GM21786 (cell line): ENCODE data around the gene RUVBL2.

Experiments
- ATAC-seq: cut with Tn5 transposase; IDR thresholded peaks from one replicate; pipeline ENCODE4 v1.9.1; 2021; ENCODE audit not compliant: unreplicated experiment

Gene RUVBL2

GRCh38 chr19:48963371-48964204 is 30.1 kb upstream of the RUVBL2 start:
- peak; percentile 23 for ATAC-seq

DNA sequence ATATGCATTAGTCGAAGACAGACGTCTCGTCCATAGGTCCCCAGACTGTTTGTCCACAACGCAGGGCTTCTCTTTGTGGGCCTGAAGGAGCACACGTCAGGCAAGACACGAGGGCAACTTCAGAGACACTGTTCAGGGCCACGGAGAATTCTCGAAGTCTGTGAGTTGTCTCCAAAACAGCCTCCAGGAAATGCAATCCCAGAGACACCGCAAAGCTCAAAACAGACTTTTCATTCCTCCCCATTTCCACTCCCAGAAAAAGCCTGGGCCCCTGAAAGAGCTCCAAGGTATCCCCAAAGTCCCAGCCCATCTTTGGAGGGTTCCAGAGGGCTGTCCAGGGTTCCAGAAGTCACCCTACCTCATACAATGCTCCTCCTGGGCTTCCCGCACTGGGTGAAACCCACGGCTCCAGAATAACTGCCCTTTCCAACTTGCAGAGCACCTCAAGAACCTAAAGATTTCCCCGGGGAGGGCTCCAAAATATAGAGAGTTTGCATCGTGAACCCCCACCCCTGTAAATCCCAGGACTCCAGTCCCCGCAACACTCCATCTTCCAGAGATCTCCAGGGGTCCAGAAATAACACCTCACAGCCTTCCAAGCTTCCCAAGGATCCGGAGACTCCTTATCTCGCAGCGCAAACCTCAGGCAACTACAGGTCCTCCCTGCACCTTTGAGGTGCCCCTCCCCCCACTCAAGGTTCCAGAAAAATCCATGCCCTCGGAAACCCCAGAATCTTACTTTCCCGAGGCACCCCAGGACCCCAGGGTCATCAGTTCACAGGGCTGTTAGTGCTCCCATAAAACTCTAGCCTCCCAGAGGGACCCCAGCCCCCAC is 29.3 kb upstream of the RUVBL2 start:
- no peak for ATAC-seq

DNA sequence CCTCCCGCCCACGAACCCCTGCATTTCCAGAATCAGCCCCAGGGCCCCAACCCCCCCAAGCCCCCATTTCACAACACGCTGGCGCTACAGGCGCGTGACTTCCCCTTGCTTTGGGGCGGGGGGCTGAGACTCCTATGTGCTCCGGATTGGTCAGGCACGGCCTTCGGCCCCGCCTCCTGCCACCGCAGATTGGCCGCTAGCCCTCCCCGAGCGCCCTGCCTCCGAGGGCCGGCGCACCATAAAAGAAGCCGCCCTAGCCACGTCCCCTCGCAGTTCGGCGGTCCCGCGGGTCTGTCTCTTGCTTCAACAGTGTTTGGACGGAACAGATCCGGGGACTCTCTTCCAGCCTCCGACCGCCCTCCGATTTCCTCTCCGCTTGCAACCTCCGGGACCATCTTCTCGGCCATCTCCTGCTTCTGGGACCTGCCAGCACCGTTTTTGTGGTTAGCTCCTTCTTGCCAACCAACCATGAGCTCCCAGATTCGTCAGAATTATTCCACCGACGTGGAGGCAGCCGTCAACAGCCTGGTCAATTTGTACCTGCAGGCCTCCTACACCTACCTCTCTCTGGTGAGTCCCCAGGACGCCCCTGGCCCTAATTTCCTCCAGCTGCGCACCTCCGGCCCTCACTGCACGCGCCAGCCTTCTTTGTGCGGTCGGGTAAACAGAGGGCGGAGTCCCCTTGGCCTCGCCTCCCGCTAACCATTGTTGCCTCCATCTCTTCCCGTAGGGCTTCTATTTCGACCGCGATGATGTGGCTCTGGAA is 28.5 kb upstream of the RUVBL2 start, which contains the start of gene FTL:
FTL (plus strand) TSS at position 270 of the 766 bp plus-strand sequence; CDS start at position 469, 199 bp downstream.
- peak; percentile 43 for ATAC-seq

- peak; percentile 13 for ATAC-seq
Observed at GRCh38 chr19:48965806-48966540, 27.7 kb upstream of the RUVBL2 start.

DNA sequence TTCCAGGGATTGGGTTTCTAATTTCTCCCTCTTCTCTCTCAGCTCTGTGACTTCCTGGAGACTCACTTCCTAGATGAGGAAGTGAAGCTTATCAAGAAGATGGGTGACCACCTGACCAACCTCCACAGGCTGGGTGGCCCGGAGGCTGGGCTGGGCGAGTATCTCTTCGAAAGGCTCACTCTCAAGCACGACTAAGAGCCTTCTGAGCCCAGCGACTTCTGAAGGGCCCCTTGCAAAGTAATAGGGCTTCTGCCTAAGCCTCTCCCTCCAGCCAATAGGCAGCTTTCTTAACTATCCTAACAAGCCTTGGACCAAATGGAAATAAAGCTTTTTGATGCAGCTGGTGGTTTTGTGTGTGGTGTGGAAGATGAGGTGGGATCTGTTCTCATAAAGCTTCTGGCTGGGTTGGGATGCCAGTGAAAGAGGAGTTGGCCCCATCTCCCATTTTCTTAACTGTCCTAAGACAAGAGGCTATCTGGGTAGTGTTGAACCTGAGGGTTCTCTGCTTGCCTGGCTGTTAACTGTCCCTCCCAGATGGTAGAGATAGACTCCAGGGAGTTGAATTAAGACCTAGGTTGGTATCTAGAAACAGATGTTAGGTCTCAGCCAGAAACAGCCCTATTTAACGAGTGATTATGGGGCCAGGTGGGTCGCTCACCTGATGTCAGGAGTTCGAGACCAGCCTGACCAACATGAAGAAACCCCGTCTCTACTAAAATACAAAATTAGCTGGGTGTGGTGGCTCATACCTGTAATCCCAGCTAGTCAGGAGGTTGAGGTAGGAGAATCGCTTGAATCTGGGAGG is 26.9 kb upstream of the RUVBL2 start:
- ATAC-seq, result no peak

DNA sequence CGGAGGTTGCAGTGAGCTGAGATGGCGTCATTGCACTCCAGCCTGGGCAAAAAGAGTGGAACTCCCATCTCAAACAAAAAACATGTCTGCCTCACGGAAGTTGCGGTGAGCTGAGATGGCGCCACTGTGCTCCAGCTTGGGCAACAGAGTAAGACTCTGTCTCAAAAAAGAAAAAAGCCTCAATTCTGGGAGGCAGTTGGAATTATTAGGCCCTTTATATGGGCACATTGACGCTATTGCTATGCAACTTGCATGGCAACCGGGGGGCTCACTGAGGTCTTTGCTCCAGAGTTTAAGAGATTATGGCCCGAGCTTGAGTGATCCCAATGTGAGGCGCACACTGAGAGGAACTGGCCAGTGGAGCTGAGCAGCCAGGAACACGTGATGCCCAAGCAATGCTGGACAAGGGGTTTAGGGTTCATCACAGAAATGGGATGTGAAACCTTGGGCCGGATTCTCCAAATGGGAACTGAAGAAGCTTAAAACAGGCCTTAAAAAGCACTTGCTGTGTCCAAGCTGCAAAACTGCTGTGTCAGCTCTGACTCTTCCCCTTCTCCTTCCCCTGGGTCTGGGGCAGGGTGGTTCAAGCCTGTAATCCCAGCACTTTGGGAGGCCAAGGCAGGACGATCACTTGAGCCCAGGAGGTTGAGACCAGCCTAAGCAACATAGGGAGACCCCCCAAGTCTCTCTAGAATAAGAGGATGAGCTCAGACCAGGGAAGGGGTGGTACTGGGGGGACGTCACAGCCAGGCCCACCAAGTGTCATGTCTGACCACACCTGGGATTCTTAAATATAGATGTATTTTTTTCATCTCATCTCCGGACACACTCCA is 26.1 kb upstream of the RUVBL2 start:
- ATAC-seq, result no peak

GRCh38 chr19:48968179-48968661 is 25.5 kb upstream of the RUVBL2 start:
- no peak for ATAC-seq

- no peak for ATAC-seq
Observed at GRCh38 chr19:48968813-48969218, 24.9 kb upstream of the RUVBL2 start.

DNA sequence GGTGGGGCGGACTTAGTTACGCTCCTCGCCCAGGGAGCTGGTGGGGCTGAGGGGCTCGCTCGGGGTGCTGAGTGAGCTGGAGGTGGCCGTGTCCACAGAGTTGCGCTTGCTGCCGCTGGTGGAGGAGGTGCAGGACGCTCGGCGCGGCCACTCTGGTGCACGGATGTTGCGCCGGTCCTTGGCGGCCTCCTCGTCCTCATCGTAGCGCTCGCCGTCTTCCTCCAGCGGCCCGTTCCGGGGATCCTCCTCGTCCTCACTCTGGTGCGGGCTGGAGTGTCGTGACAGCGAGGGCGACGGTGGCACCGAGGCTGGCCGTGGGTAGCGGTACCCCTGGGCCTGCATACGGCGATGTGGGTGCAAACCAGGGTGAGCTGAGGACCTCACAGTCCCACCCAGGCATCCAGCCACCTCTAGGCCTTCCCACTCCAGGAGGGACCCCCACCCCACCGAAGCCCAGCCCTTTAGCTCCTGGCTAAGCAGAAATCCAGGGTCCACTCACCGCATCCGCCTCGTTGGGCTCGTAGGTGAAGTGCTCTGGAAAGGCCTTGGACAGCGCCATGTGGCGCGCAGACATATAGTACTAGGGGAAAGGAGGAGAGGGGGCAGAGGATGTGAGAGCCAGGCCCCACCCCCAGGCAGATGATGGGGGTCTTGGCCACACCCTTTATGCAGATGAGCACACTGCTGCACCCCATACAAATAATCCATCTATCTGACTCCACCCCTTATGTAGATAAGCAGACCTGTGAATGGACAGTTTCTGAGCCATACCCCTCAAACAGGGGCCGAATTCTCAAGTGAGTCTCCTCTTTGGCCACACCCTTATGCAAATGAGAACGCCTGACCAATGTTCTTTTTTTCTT is 24.2 kb upstream of the RUVBL2 start:
- ATAC-seq, result no peak

DNA sequence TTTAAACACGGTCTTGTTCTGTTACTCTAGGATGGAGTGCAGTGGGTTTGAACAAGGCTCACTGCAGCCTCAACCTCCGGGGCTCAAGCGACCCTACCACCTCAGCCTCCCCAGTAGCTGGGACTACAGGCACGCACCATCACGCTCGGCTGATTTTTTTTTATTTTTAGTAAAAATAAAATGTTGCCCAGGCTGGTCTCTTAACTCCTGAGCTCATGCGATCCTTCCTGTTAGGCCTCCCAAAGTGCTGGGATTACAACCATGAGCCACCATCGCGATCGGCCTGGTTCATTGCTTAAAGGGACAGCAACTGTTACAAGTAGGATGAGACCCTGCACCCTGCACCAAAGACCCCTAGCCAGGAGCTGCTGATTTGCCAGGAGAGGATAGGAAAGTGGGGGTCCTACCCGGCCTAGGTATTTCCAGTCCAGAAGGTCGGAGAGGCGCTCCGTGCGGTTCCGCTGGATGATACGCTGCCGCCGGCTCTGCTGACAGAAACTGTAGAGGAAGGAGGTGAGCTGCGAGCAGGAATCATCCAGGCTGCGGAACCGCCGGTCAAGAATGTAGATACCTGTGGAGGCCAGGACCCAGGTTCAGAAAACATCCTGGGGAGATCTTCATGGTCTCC is 23.4 kb upstream of the RUVBL2 start:
- ATAC-seq, result no peak

DNA sequence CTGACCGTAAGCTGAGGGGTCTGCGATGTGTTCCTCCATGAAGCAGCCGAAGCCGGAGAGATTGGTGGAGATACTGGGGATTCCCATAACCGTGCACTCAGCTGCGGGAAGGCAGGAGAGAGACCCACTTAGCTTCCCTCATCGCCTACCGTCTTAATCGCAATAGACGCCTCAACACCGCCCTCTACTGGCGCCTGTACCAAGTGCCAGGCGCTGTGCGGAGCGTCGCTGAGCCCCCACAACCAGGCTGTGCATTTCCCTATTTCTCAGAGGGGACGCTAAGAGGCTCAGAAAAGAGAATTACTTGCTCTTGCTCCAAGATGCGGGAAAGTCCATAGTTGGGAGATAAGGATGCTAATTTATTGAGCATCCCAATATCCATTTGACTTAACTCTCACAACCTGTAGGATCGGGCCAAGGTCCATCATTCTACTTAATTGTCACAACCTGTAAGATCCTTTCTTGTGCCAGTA is 22.7 kb upstream of the RUVBL2 start:
- no peak for ATAC-seq

GRCh38 chr19:48975947-48976847 is 17.5 kb upstream of the RUVBL2 start:
- ATAC-seq, result no peak

DNA sequence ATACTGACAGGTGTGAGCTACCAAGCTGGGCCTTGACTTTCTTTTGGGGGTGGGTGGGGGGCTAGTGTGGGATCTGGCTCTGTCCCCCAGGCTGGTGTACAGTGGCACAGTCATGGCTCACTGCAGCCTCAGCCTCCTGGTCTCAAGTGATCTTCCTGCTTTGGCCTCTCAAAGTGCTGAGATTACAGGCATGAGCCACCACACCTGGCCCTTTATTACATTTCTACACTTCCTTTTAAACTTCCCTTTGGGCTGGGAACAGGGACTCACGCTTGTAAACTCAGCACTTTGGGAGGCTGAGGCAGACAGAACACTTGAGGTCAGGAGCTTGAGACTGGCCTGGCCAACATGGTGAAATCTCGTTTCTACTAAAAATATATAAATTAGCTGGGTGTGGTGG is 16.6 kb upstream of the RUVBL2 start:
- no peak for ATAC-seq

DNA sequence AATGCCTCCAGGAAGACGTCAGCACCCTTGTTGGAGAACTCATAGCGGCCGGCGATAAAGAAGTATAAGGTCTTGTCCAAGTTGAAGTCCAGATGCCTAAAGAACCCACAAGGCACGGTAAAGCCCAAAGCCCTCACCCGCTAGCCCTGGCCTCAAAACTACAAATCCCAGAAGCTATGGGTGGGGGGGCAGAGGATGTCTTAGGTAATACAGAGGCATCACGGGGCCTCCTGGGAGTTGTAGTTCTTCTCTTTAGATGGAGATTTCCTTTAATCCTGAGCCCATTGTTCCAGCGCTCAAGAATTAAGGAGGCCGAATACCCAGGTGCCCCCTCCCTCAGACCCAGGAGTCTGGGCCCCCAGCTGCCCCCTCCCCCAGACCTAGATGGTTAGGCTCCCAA is 11.4 kb upstream of the RUVBL2 start:
- ATAC-seq, result no peak

DNA sequence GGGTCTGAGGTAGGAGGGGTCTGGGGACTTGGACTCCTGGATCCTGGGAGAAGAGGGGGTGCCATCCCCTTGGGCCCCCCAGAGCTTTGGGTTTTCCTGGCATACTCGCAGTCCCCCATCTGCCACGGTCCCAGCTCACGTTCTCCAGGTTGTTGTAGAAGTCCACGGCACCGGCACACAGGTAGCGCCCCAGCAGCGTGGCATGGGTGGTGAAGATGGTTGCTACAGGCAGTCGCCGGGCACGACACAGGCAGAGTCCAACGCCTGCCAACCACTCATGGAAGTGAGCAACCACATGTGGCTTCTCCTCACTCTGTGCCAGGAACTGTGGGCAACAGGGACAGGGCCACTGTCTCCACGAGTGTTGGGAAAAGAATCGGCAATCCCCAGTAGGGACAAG is 8.0 kb upstream of the RUVBL2 start:
- ATAC-seq, result no peak

DNA sequence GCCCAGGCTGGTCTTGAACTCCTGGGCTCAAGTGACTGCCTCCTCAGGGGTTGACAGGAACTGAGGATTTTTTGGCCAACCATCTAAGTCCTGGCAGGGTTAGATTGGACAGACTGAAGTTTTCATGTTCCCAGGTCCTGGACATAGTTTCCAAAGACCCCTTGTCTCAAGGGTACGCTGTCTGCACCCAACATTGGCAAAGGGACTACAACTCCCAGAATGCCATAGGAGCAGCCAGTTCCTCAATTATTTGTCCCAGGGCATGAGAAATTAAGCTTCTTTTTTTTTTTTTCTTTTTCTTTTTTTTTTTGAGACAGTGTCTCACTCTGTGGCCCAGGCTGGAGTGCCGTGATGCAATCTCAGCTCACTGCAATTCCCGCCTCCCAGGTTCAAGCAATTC is 7.5 kb upstream of the RUVBL2 start:
- no peak for ATAC-seq
